WI38 (cell line): Measurements from ENCODE around the gene CMBL.

Source experiments
- H3K4me3 ChIP-seq: 2 replicates; pipeline ENCODE4 v1.5.1; 2011; ENCODE audit warnings: low read depth, mild to moderate bottlenecking, control low read depth, low read length
- TF ChIP-seq, protein P1 (sequence below): IDR thresholded peaks from 2 replicates; pipeline ENCODE4 v1.5.1; 2012; ENCODE audit warnings: low read depth, mild to moderate bottlenecking, control low read depth, low read length

The CMBL gene

DNA sequence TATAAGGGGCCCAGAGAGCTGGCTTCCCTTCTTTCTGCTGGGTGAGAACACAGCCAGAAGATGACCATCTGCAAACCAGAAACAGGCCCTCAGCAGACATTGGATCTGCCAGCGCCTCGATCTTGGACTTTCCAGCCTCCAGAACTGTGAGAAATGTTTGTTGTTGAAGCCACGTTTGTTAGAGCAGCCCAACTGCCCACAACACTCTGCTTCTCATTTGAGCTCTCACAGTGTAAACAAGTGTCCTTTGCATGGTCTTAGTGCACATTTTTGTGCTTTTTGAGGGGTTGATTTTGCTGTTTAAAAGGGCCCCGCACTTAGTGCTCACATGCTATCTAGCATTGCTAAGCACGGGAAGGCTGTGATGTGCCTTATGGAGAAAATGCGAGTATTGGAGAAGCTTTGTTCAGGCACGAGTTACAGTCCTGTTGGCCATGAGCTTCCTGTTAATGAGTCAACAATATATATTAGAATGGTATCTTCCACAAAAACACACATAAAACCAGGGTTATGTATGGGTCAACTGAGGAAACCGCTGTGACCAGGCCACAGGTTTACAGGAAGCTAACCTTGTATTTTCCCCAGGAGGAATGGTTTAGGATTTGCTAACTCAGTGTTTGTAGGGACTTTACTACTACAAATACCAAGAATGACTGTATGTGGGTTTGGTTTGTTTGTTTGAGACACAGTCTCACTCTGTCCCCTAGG lies 11.9 kb downstream of the CMBL start:
- TF ChIP-seq, protein P1, sequence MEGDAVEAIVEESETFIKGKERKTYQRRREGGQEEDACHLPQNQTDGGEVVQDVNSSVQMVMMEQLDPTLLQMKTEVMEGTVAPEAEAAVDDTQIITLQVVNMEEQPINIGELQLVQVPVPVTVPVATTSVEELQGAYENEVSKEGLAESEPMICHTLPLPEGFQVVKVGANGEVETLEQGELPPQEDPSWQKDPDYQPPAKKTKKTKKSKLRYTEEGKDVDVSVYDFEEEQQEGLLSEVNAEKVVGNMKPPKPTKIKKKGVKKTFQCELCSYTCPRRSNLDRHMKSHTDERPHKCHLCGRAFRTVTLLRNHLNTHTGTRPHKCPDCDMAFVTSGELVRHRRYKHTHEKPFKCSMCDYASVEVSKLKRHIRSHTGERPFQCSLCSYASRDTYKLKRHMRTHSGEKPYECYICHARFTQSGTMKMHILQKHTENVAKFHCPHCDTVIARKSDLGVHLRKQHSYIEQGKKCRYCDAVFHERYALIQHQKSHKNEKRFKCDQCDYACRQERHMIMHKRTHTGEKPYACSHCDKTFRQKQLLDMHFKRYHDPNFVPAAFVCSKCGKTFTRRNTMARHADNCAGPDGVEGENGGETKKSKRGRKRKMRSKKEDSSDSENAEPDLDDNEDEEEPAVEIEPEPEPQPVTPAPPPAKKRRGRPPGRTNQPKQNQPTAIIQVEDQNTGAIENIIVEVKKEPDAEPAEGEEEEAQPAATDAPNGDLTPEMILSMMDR = no peak

DNA sequence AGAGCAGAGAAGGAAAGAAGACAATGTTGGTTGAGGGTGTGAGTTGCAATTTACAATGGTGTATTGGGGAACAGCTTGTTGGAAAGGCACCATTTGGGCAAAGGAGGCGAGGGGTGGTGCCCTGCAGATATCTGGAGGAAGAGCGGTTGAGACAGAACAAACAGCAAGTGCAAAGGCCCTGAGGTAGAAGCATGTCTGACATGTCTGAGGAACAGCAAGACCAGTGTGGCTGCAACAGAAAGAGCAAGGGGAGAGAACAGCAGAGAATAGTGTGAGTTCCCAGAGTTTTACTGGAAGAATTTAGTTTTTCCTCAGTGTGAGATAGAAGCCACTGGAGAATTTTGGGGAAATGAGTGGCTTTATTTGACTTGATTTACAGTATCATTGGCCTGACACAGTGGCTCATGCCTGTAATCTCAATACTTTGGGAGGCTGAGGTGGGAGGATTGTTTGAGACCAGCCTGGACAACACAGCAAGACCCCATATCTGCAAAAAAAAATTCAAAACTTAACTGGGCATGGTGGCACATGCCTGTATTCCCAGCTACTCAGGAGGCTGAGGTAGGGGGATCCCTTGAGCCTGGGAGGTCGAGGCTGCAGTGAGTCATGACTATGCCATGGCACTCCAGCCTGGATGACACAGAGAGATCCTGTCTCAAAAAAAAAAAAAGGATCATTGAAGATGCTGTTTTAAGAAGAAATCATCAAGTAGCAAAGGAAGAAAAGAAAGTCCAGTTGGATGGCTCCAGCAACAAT lies 13.6 kb downstream of the CMBL start:
- TF ChIP-seq, protein P1 = no peak
- no peak overlapping the region for H3K4me3 ChIP-seq

More for the DNA sequence above, 11.9 kb downstream of the CMBL start:
- no peak overlapping the region for H3K4me3 ChIP-seq

DNA sequence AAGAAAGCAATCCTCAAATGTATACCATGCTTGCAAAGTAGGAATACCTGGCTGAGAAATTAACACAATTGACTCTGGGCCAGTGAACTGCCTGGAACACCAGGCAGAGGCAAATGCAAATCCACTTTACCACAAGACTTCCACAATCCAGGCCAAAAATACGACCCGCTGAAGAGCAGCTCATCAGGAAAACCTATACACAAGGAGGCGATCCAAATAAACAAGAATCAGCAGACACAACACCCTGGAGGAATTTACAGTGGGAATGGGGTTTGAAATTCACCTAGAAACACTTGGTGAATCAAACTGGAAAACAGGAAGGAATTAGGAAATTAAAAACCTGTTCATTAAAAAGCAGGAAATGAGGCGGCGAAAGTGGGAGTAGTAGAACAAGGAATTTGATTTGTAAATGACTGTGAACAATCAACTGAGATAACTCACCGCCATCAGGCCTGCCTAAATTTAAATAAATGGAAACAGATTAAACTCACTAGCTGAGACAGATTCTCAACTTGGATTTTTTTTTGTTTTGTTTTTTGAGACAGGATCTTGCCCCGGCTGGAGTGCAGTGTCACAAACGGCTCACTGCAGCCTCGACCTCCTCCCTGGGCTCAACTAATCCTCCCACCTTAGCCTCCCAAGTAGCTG lies 15.9 kb downstream of the CMBL start:
- TF ChIP-seq, protein P1 = no peak
- no peak overlapping the region for H3K4me3 ChIP-seq

DNA sequence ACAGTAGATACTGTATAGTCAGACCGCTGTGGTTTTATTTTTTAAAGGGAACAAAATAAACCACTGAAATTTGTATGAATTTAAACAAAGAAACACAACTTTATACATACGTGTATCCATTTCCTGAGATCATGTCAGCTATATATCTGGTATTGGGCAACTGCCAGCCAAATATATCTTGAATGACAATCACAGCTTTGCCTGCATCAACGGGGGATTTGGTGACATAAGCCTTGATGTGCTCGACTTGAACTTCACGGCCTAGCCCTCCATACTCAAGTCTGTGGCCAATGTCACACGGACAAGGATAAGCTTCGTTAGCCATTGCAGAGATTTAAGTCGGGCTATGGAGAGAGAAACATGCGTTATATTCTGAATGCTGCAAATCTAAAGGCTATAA lies 17.3 kb downstream of the CMBL start:
- TF ChIP-seq, protein P1 = no peak
- no peak overlapping the region for H3K4me3 ChIP-seq

DNA sequence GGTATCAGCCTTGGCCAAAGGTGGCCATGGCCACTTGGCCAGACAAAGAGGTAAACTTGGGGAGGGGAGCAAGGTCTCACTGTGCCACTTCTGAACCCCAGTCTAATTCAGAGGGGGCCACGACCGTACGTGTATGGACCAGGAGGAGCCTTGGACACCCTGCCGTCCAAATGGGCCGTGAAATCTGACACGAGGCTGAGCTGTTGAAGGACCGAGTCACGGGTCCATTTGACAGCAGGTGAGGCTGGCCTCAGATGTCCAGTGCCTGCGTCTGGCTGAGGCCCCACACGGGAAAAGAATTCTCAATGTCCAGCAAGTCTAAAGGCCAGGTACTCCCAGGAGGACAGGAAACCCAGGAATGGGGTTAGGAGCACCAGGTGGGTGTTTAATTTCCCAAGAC lies 17.7 kb downstream of the CMBL start:
- no peak overlapping the region for H3K4me3 ChIP-seq
- TF ChIP-seq, protein P1 = no peak

DNA sequence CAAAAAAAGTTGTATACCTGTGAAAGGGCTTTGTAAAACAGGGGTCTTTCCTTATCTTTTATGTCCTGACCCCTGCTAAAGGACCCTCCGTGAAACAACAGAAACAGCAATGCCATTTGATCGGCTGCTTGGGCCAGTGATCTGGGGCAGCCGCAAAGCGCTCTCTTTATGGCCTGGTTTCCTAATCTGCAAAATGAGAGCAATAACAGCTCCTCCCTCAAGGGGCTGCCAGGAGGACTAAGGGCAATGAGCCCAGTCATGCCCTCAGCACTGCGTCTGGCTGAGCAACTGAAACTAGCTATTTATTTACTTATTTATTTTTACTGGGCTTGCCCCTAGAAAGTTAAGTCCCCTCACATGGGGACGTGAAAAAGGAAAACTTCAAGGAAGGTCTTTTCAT lies 18.3 kb downstream of the CMBL start:
- no peak overlapping the region for H3K4me3 ChIP-seq
- TF ChIP-seq, protein P1 = no peak
